Measurements from ENCODE around the gene C1orf174. TPM values are rescaled to one million over a fixed set of nuclear protein-coding genes. Genes with fewer than 3 reads are reported as not detected.

The C1orf174 gene
- total RNA-seq, 1 experiment from 2014 or later = 28.3 TPM

- no peak for DNase-seq (ENCODE audit: low read depth)
Observed at GRCh38 chr1:3910049-3910731, 10.1 kb upstream of the C1orf174 start.

GRCh38 chr1:3909615-3910014 is 9.5 kb upstream of the C1orf174 start:
- DNase-seq (ENCODE audit: low read depth) = no peak

DNA sequence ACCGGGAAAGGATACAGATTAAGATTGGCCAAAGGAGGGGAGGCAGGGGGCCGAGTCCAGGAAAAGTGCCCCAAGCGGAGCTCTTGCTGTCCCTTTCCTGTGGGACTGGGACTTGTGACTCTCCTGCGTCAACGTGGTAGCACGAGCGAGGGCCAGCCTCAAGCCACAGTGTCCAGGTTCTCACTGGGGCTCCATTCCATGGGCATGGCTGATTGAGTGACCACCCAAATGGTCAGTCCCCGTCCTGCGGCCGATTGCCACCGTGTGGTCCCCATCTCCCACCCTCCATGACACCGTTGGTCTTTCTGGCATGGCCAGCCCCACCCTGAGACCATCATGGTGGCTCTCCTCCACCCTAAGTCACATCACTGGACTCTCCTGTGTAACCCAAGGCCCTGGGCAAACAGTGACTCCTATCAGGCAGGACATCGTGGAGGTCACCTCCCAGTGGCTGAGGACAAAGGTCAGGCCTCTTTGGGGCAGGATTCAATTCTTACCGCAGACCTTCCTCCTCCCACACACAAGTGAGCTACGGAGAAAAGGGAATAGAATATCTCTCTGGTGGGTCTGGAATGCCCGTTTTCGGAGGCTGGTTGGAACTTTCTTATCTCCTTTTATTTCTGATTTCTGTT is 8.9 kb upstream of the C1orf174 start:
- DNase-seq (ENCODE audit: low read depth) = no peak

DNA sequence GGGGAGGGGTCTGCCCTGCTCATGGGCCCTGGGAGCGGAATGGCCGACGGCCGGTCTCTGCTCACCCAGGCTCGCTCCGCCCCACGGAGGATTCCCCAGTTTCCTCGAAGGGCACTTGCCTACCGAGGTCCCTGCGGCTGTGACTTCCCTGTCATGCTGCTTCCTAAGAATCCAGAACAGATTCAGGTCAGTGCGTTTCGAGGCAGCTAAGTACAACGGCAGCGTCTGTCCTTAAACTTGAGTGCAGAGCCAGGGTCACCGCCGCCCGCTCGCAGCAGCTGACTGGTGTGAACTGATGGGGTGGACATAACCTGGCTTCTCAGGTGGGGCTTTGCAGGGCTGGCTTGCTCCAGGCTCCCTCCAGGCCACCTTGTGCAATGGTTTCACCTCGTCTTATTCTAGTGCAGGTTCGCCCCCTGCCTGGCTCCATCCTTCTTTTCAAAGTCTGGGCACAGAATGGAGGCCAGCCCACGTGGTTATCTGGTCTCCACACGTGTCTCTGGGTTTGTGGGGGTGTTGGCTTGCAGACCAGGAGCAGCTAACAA is 7.6 kb upstream of the C1orf174 start:
- DNase-seq (ENCODE audit: low read depth) = no peak

GRCh38 chr1:3907031-3907534 is 7.0 kb upstream of the C1orf174 start:
- peak; percentile 54 for DNase-seq (ENCODE audit: low read depth)

DNA sequence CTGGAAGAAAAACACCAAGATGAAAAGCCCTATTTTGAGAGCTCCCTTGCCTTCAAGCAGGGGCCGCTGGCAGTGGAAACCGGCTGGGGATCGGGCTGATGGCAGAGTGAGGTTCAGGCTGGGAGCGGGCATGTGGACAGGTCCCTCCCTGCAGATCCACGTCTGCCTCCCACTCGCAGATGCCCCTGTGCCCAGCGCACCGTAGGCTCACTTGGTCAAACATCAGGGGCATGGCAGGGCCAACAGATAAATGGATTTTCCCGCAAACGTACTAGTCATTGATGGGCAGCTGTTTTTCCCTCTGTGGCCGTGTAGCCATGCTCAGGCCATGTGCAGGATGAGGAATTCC is 6.6 kb upstream of the C1orf174 start:
- no peak for DNase-seq (ENCODE audit: low read depth)

DNA sequence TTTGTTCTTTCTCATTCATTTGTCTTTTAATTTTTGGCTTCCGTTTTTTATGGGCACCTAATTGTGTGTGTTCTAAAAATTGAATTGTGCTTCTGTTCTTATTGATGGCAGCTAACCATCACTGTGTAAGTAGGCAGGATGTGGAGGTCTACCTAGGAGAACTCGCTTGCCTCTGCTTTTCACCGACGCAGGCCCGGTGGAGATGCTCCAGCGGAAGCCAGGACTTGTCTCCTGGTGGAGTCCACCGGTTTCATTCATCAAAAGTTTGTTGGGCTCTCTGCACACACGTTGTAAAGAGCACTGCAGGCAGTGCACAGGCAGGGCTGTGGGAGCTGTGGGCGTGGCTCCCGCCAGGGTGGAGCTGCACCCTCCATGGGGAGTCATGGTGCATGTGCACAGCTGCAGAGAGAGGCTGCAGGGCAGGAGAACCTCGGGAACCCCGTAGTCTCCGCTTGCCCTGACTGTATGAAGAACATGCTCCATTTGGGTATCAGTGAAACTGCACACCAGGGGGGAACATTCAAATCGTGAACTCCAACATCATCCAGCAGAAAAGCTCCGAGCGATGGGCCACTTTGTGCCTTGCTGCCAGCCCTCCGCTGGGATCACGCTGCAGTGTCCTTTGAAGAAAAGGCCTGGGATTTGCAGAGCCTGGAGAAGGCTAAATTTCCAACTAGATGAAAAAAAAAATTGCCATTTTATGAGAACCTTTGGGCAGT is 6.0 kb upstream of the C1orf174 start:
- no peak for DNase-seq (ENCODE audit: low read depth)

- no peak for DNase-seq (ENCODE audit: low read depth)
Observed at GRCh38 chr1:3905266-3905952, 5.3 kb upstream of the C1orf174 start.

- DNase-seq (ENCODE audit: low read depth) = no peak
Observed at GRCh38 chr1:3904843-3905185, 4.7 kb upstream of the C1orf174 start.

DNA sequence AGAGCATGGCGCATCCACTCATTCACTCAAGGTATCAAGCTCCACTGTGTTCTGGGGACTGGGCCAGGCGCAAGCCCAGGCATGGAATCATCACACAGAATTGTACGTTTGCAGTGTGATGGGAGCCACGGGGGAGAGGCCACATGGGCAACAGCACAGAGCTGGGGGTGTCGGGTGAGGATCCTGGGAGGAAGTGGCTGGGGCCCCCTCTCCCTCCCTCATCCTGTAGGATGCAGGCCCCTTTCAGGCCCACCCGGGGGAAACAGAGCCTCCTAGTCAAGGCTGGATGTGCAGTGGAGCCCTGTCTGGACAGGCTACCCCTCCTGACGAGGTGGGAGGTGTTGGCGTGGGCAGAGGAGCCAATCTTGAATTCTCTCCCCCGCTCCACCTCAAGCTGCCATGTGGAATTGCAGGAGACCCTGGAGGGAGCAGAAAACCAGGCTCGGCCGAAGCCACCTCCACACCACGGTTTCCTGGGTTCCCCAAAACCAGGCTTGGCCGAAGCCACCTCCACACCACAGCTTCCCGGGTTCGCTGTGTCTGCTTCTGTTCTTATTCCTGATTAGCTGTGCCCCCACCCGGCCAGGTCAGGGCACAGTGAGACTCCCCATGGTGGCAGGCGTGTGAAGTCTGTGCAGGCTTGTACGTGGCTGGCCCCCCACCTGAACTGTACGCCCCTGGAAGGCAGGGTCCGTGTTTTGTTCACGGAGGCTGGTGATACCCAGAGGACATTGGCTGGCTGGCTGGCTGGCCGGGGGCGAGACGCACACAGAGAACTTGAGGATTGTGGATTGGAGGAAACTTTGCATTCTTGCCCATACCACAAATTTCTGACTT is 4.2 kb upstream of the C1orf174 start:
- DNase-seq (ENCODE audit: low read depth) = no peak

DNA sequence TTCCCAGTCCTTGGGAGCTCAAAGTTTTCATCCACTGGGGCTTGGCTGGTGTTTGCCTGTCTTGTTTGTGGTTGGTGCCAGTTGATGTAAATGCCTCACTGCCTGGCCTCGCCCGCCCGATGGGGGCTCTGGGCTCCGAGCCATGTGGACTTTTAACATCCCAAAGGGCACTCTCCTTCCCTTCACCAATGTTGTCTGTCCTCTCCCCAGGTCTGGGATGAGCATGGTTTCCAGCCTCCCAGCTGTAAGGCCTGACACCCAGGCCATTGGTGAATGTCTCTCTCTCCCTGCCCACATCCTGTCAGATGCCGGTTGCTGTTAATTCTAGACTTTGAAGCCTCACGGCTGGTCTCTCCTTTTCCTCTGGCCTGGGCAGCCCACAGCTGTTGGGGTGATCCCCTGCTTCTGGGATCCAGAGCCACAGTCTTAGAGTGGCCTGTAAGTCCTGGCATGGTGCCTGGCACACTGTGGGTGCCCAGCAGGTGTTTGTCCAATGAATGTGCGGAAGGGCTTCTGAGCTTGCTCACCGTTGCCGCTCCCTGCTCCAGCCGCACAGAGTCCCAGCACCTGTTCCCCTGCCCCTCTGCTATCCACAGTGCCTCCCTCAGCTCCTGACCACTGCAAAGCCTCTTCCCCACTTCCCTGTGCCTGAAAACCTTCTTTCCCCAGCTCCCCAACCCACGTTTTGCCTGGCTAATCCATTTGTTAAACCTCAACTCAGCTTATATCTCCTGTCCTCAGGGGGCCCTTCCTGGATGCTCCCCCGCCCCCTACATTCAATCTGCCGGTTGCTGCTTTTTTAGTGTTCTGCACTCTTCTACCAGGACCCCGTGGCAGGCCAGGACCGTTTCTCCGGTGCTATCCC is 3.3 kb upstream of the C1orf174 start:
- DNase-seq (ENCODE audit: low read depth) = no peak

DNA sequence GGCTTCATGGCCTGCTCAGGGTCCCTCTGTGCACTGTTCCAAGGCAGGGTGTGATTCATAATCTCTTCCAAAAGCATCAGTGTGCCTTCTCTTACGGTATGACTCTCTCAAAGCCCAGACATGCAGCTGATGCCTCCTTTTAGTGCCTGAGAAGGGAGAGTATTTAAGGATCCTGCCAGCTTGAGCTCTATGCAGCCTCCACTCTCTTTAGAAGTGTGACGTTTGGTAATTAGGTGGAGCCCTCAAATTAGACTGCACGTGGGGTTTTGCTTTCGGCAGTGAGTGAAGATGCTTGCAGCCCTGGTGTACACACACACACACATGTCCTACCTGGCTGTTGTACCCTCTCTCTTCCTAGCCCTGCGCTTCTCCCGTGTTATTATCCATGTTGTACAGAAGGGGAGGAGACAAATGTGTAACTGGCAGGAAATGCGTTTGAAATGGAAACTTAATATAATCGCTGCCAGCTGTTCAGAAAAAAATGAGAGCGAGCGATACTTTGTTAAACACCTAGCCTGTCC is 2.6 kb upstream of the C1orf174 start:
- no peak for DNase-seq (ENCODE audit: low read depth)

- DNase-seq (ENCODE audit: low read depth) = no peak
Observed at GRCh38 chr1:3902111-3902511, 2.0 kb upstream of the C1orf174 start.

DNA sequence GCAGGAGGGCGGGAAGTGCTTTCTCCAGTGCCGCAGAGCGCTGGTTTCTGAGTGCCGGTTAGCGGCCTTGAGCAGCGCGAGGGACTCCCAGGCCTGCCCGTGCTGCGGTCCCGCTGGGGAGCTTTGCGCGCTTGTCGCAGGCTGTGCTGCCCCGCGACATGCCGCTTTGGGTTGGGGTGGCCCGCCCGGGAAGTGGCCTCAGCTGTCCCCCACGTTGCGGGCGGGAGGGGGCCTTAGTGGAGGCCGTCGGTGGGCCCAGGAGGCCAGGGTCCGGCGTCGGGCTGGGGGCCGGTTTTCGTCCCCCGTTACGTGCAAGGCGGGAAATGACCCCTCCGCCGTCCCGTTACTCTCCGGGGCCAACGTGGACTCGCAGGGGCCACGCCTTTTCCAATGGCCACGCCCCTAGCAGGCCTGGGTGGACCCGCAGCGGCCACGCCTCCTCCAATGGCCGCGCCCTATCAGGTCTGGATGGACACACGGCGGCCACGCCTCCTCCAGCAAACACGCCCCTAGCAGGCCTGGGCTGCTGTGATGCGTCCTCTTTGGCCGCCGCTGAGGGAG is 977 bp upstream of the C1orf174 start:
- peak; percentile 99 for DNase-seq (ENCODE audit: low read depth)

- no peak for DNase-seq (ENCODE audit: low read depth)
Observed at GRCh38 chr1:3899754-3900149, 320 bp downstream of the C1orf174 start.

DNA sequence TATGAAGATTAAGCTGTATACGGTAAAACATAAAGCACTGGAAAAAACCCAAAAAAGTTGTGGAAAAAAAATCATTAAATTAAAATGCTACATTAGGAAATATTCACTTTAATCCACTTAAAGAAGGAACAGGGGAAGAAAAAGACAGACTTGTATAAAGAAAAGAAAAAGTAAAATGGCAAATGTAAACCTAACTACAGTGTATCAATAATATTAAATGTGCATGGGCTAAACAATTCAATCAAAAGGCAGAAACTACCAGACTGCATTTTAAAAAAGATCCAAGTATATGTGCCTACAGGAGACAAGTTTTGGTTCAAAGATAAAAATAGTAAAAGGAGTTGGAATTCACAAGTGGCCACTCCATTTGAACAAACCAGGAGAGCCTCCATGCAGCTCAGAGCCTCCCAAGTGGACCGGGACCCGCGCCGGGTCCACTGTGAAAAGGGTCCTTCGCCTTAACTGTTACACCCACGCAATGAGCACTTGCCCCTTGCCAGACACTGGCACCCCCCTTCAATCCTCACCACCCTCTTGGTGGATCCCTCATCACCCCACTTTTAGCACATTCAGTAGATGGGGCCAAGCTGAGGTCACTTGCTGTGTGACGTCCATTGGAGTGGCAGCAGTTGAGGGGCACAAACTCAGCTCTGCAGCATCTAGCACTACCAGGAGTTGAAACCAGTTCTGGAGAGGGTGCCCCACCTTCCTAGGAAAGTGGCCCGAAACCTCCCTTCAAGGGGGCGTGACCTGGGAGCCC is 898 bp downstream of the C1orf174 start:
- DNase-seq (ENCODE audit: low read depth) = peak; percentile 32

GRCh38 chr1:3898475-3898735 is 1.7 kb downstream of the C1orf174 start:
- no peak for DNase-seq (ENCODE audit: low read depth)

DNA sequence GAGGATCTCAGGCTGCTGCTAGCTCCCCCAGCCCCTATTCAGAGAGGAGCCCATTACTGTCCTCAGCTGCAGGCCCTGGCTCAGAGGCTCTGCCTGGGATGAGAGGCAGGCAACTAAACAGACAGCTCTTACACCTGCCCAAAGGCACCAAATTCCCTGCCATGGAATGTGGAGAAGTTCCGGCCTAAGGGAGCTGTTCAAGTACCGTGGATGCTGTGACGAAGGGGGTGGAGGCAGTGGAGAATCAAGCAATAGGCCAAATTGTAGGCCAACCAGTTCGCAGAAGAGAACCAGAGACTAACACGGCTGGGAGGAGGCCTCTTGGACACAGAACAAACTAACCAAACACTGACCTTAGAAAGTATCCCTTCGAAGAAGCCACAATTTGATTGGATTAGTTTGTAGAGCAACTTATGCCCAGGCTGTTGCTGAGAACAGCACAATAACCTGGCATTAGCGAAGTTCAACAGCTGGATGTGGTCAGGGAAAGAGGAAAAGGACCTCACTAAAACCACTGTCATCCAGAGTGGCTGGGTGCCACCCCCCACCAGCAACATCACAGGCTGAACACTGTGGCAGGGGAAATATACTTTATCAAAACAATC is 3.6 kb downstream of the C1orf174 start:
- DNase-seq (ENCODE audit: low read depth) = no peak

GRCh38 chr1:3895951-3896325 is 4.1 kb downstream of the C1orf174 start:
- no peak for DNase-seq (ENCODE audit: low read depth)
